SK-N-SH (cell line): Measurements from ENCODE around the gene PSTPIP2. TPM values are rescaled to one million over a fixed set of nuclear protein-coding genes. Genes with fewer than 3 reads are reported as not detected.

Source experiments
- CTCF ChIA-PET: fragments of 300-600, 350-600 bp; formaldehyde crosslinking; extraction: SDS; loops from one replicate; lab custom pipeline; 2021; lab: Yijun Ruan, JAX
- POLR2A ChIA-PET: fragments of 350-600 bp; sonication (Branson Sonifier 250); formaldehyde crosslinking; extraction: SDS; loops from one replicate; lab custom pipeline; 2020; ENCODE audit warnings: antibody characterized with exemption, inconsistent platforms; lab: Yijun Ruan, JAX
- DNase-seq: peaks from one replicate; pipeline ENCODE4 v3.0.0; 2012
- H2AFZ ChIP-seq: fragments of 200-600 bp; sonication (generic); 2 replicates; pipeline ENCODE4 v1.8.1; 2016; ENCODE audit warnings: antibody characterized with exemption, mild to moderate bottlenecking, low read depth
- H3F3A ChIP-seq: fragments of 200-600 bp; sonication (generic); replicated peaks from 2 replicates; pipeline ENCODE3; 2016; ENCODE audit warnings: antibody characterized with exemption, mild to moderate bottlenecking; ENCODE audit not compliant: insufficient read depth
- H3K27ac ChIP-seq, 2 experiments: fragments of 200-500 bp in 1 of 2; fragments of 200-600 bp in 1 of 2; sonication (Bioruptor generic) in 1 of 2; sonication (generic), shearing (Covaris generic) in 1 of 2; 2 replicates each; pipeline versions ENCODE4 v1.5.1 to v1.6.1; 2014 to 2016; ENCODE audit warnings: low read depth in 2 of 2, inconsistent platforms in 1 of 2, low read length in 1 of 2, mild to moderate bottlenecking in 1 of 2, mixed read lengths in 1 of 2
- H3K27me3 ChIP-seq: fragments of 200-600 bp; sonication (generic), shearing (Covaris generic); 2 replicates; pipeline ENCODE4 v1.6.1; 2016; ENCODE audit warnings: mixed run types; ENCODE audit not compliant: insufficient read depth
- H3K36me3 ChIP-seq, 2 experiments: fragments of 200-500 bp in 1 of 2; fragments of 200-600 bp in 1 of 2; sonication (Bioruptor generic) in 1 of 2; sonication (generic) in 1 of 2; replicated peaks in 1 of 2; 2 replicates each; pipeline versions ENCODE3 to v1.5.1; 2014 to 2016; ENCODE audit warnings: low read length in 1 of 2, mild to moderate bottlenecking in 1 of 2; ENCODE audit not compliant: insufficient read depth in 2 of 2, control insufficient read depth in 1 of 2
- H3K4me1 ChIP-seq, 2 experiments: fragments of 200-500 bp in 1 of 2; fragments of 200-600 bp in 1 of 2; sonication (Bioruptor generic) in 1 of 2; sonication (generic), shearing (Covaris generic) in 1 of 2; 2 replicates each; pipeline versions ENCODE4 v1.5.1 to v1.6.1; 2014 to 2016; ENCODE audit warnings: low read depth in 1 of 2, low read length in 1 of 2, mixed run types in 1 of 2; ENCODE audit not compliant: insufficient read depth in 2 of 2, control insufficient read depth in 1 of 2
- H3K4me2 ChIP-seq: fragments of 200-600 bp; sonication (generic), shearing (Covaris generic); 2 replicates; pipeline ENCODE4 v1.6.1; 2017; ENCODE audit warnings: mixed run types
- H3K4me3 ChIP-seq, 2 experiments: fragments of 200-500 bp in 1 of 2; fragments of 200-600 bp in 1 of 2; sonication (Bioruptor generic) in 1 of 2; sonication (generic), shearing (Covaris generic) in 1 of 2; 2 replicates each; pipeline versions ENCODE4 v1.5.1 to v1.8.1; 2014 to 2016; ENCODE audit warnings: low read depth in 2 of 2, inconsistent platforms in 1 of 2, low read length in 1 of 2, mild to moderate bottlenecking in 1 of 2, mixed read lengths in 1 of 2, moderate library complexity in 1 of 2
- H3K79me2 ChIP-seq: fragments of 200-600 bp; sonication (generic); 2 replicates; pipeline ENCODE4 v1.8.1; 2017; ENCODE audit warnings: mild to moderate bottlenecking; ENCODE audit not compliant: insufficient read depth
- H3K9ac ChIP-seq: fragments of 200-600 bp; sonication (generic); 2 replicates; pipeline ENCODE4 v1.6.1; 2017; ENCODE audit warnings: mixed run types
- H3K9me2 ChIP-seq: fragments of 200-600 bp; sonication (generic); 2 replicates; pipeline ENCODE4 v1.6.1; 2017; ENCODE audit warnings: mixed run types
- H3K9me3 ChIP-seq: fragments of 200-600 bp; sonication (generic); 2 replicates; pipeline ENCODE4 v1.6.1; 2017; ENCODE audit warnings: mixed run types, mild to moderate bottlenecking, moderate library complexity
- H4K20me1 ChIP-seq: fragments of 200-600 bp; sonication (generic); 2 replicates; pipeline ENCODE4 v1.6.1; 2017; ENCODE audit warnings: mild to moderate bottlenecking, mixed run types; ENCODE audit not compliant: insufficient read depth
- CHD2 ChIP-seq: fragments of 150-350 bp; IDR thresholded peaks from 2 replicates; pipeline ENCODE4 v1.6.1; 2018; ENCODE audit warnings: low read length; ENCODE audit not compliant: partially characterized antibody
- FOSL2 ChIP-seq: IDR thresholded peaks from 2 replicates; pipeline ENCODE4 v1.4.0; 2012; ENCODE audit warnings: low read depth, mild to moderate bottlenecking, moderate library complexity, borderline replicate concordance
- GATA2 ChIP-seq: sonication (generic); formaldehyde crosslinking; IDR thresholded peaks from 2 replicates; pipeline ENCODE4 v1.5.0; 2020; ENCODE audit warnings: mild to moderate bottlenecking, missing genetic modification reagents
- JUND ChIP-seq: IDR thresholded peaks from 2 replicates; pipeline ENCODE4 v1.4.0; 2012
- NRF1 ChIP-seq: IDR thresholded peaks from 2 replicates; pipeline ENCODE4 v1.6.1; 2012; ENCODE audit warnings: low read depth, mild to moderate bottlenecking, low read length
- RCOR1 ChIP-seq: fragments of 150-350 bp; IDR thresholded peaks from 2 replicates; pipeline ENCODE4 v1.6.1; 2017; ENCODE audit warnings: antibody characterized with exemption, low read length
- SMC3 ChIP-seq: IDR thresholded peaks from 2 replicates; pipeline ENCODE4 v1.6.1; 2012; ENCODE audit warnings: low read depth, low read length, improper control_type of control experiment
- TCF12 ChIP-seq: IDR thresholded peaks from 2 replicates; pipeline ENCODE4 v1.4.0; 2012
- TEAD4 ChIP-seq: IDR thresholded peaks from 2 replicates; pipeline ENCODE4 v1.4.0; 2012; ENCODE audit warnings: mild to moderate bottlenecking, borderline replicate concordance; ENCODE audit not compliant: insufficient read depth
- WGBS: methylation state at CpG from one replicate; pipeline ENCODE4 v1.1.6; 2017; ENCODE audit warnings: low lambda C conversion rate; 5-methylcytosine and 5-hydroxymethylcytosine counted together
- polyA plus RNA-seq, 3 experiments: library from polyadenylated mRNA; depleted of rRNA; stranded (reverse); fragments of >200 nt; gene quantifications; 2 replicates each; pipeline ENCODE4 v1.2.3, GENCODE V29; 2012
- TF ChIP-seq, protein P1 (sequence below): IDR thresholded peaks from 2 replicates; pipeline ENCODE4 v1.4.0; 2012; ENCODE audit warnings: low read depth, borderline replicate concordance
- TF ChIP-seq, protein P2 (sequence below): fragments of 200-600 bp; sonication (generic); IDR thresholded peaks from 2 replicates; pipeline ENCODE4 v1.6.1; 2017; ENCODE audit warnings: antibody characterized with exemption, mild to moderate bottlenecking, moderate library complexity
- TF ChIP-seq, protein P3 (sequence below): IDR thresholded peaks from 2 replicates; pipeline ENCODE4 v1.4.0; 2012; ENCODE audit warnings: low read depth, borderline replicate concordance
- TF ChIP-seq, protein P4 (sequence below): IDR thresholded peaks from 2 replicates; pipeline ENCODE4; 2012

PSTPIP2 gene
- polyA plus RNA-seq, 1 of the 3 experiments (the other 2 are of a cell fraction): 9.5 TPM

DNA sequence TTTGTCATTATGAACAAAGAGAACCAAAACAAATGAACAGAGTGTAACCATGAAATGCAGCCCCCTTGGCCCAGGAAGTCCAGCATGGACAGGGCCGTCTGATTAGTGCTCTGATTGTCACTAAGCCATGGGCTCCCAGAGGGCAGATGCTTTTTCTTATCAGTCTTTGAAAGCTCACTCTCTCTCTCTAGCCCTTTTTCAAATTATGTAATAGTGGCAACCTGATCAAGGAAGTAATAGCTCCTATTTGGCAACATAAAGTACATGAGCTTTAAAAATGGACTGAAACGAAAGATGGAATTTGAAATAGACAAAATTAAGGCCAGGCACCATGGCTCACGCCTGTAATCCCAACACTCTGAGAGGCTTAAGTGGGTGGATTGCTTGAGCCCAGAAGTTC lies 72.5 kb downstream of the PSTPIP2 start:
- POLR2A ChIA-PET: interaction anchor here (0.5 kb wide), 1 partner anchor 265 kb away, joined by 3 read pairs; no protein-coding TSS in a partner anchor
- H3F3A ChIP-seq: peaks cover under 1% of the 10 kb centered on the region
- TF ChIP-seq, protein P1, sequence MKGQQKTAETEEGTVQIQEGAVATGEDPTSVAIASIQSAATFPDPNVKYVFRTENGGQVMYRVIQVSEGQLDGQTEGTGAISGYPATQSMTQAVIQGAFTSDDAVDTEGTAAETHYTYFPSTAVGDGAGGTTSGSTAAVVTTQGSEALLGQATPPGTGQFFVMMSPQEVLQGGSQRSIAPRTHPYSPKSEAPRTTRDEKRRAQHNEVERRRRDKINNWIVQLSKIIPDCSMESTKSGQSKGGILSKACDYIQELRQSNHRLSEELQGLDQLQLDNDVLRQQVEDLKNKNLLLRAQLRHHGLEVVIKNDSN: no peak
- no peak for TF ChIP-seq SMC3
- TF ChIP-seq GATA2 (CRISPR knock-in tag): no peak
- TF ChIP-seq, protein P2, sequence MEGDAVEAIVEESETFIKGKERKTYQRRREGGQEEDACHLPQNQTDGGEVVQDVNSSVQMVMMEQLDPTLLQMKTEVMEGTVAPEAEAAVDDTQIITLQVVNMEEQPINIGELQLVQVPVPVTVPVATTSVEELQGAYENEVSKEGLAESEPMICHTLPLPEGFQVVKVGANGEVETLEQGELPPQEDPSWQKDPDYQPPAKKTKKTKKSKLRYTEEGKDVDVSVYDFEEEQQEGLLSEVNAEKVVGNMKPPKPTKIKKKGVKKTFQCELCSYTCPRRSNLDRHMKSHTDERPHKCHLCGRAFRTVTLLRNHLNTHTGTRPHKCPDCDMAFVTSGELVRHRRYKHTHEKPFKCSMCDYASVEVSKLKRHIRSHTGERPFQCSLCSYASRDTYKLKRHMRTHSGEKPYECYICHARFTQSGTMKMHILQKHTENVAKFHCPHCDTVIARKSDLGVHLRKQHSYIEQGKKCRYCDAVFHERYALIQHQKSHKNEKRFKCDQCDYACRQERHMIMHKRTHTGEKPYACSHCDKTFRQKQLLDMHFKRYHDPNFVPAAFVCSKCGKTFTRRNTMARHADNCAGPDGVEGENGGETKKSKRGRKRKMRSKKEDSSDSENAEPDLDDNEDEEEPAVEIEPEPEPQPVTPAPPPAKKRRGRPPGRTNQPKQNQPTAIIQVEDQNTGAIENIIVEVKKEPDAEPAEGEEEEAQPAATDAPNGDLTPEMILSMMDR: no peak
- TF ChIP-seq JUND: no peak
- TF ChIP-seq, protein P3, sequence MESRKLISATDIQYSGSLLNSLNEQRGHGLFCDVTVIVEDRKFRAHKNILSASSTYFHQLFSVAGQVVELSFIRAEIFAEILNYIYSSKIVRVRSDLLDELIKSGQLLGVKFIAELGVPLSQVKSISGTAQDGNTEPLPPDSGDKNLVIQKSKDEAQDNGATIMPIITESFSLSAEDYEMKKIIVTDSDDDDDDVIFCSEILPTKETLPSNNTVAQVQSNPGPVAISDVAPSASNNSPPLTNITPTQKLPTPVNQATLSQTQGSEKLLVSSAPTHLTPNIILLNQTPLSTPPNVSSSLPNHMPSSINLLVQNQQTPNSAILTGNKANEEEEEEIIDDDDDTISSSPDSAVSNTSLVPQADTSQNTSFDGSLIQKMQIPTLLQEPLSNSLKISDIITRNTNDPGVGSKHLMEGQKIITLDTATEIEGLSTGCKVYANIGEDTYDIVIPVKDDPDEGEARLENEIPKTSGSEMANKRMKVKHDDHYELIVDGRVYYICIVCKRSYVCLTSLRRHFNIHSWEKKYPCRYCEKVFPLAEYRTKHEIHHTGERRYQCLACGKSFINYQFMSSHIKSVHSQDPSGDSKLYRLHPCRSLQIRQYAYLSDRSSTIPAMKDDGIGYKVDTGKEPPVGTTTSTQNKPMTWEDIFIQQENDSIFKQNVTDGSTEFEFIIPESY: no peak
- no peak for TF ChIP-seq CHD2
- TF ChIP-seq, protein P4, sequence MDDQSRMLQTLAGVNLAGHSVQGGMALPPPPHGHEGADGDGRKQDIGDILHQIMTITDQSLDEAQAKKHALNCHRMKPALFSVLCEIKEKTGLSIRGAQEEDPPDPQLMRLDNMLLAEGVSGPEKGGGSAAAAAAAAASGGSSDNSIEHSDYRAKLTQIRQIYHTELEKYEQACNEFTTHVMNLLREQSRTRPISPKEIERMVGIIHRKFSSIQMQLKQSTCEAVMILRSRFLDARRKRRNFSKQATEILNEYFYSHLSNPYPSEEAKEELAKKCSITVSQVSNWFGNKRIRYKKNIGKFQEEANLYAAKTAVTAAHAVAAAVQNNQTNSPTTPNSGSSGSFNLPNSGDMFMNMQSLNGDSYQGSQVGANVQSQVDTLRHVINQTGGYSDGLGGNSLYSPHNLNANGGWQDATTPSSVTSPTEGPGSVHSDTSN: no peak
- TF ChIP-seq NRF1: no peak
- no peak for TF ChIP-seq RCOR1
- no peak for TF ChIP-seq FOSL2
- no peak for TF ChIP-seq TCF12
- TF ChIP-seq TEAD4: no peak
- H3K79me2 ChIP-seq: no peaks in the 10 kb centered on the region
- no peak overlapping the region for H3K4me3 ChIP-seq
- H4K20me1 ChIP-seq: no peaks in the 10 kb centered on the region
- no peak overlapping the region for H3K4me2 ChIP-seq
- DNase-seq: peak; percentile 27
- H3K9me3 ChIP-seq: peaks cover 6% of the 10 kb centered on the region; the same call in 1 of the 2 replicates
- no peak overlapping the region for H3K27ac ChIP-seq
- H2AFZ ChIP-seq: no peak overlapping the region
- 92% methylated on average over 3 of the region's 3 CpGs for WGBS
- peaks cover 0 to 2% of the 10 kb centered on the region in 2 experiments; a peak in 1 of 4 replicates for H3K4me1 ChIP-seq
- no peaks in the 10 kb centered on the region for H3K27me3 ChIP-seq
- no peak overlapping the region for H3K9ac ChIP-seq
- CTCF ChIA-PET: no interaction called here
- H3K9me2 ChIP-seq: no peaks in the 10 kb centered on the region
- peaks cover 0 to 11% of the 10 kb centered on the region in 2 experiments for H3K36me3 ChIP-seq
